ENCODE results near the gene TMEM245. TPM values are rescaled to one million over a fixed set of nuclear protein-coding genes. Genes with fewer than 3 reads are reported as not detected.

The TMEM245 gene
- total RNA-seq (2014; rRNA removed; shearing (Covaris generic)): 26.6 and 45.1 TPM in 2 replicates

GRCh38 chr9:109119439-109120203 lies at the start of gene TMEM245:
TSS of gene TMEM245 (minus strand) at chr9:109119947. CDS start at chr9:109119913, 34 bp downstream.
- peak; percentile 93 to 98 for DNase-seq (ENCODE audit: low read depth in 1 of 2, low spot score in 2 of 2)
- H3K27ac ChIP-seq: peak within 1 kb of the TSS; percentile 60
- peak within 1 kb of the TSS; percentile 98 for H3K4me3 ChIP-seq
- H3K27me3 ChIP-seq (replicated peaks): no peaks in the 10 kb centered on the region
- no peaks in the 10 kb centered on the region for H3K9me3 ChIP-seq (replicated peaks)
- peaks cover 24% of the 10 kb centered on the region for H3K4me1 ChIP-seq (replicated peaks)
- peaks cover 21% of the 10 kb centered on the region for H3K36me3 ChIP-seq

GRCh38 chr9:109168170-109168569 lies 48.4 kb upstream of the TMEM245 start:
- H3K9me3 ChIP-seq (replicated peaks): no peaks in the 10 kb centered on the region
- no peaks in the 10 kb centered on the region for H3K4me1 ChIP-seq (replicated peaks)
- no peak for DNase-seq (ENCODE audit: low read depth in 1 of 2, low spot score in 2 of 2)
- H3K36me3 ChIP-seq: no peaks in the 10 kb centered on the region
- H3K27ac ChIP-seq: no peak overlapping the region
- H3K4me3 ChIP-seq: no peak overlapping the region
- H3K27me3 ChIP-seq (replicated peaks): peaks cover 21% of the 10 kb centered on the region

- DNase-seq (ENCODE audit: low read depth in 1 of 2, low spot score in 2 of 2): no peak
- peaks cover 21% of the 10 kb centered on the region for H3K27me3 ChIP-seq (replicated peaks)
- no peaks in the 10 kb centered on the region for H3K4me1 ChIP-seq (replicated peaks)
- no peak overlapping the region for H3K4me3 ChIP-seq
- H3K36me3 ChIP-seq: no peaks in the 10 kb centered on the region
- no peaks in the 10 kb centered on the region for H3K9me3 ChIP-seq (replicated peaks)
- H3K27ac ChIP-seq: no peak overlapping the region
These were observed 48.0 kb upstream of the TMEM245 start for GRCh38 chr9:109167716-109168115.

GRCh38 chr9:109166771-109167601 lies 47.2 kb upstream of the TMEM245 start, which contains the start of gene FRRS1L:
TSS of gene FRRS1L (minus strand) at chr9:109167249. CDS start at chr9:109167138, 111 bp downstream.
- Histone ChIP-seq H3K27ac (no peak within 1 kb of the TSS), H3K4me3 (no peak within 1 kb of the TSS), H3K27me3 (replicated peaks) (peaks cover 21% of the 10 kb centered on the region), H3K9me3 (replicated peaks) (no peaks in the 10 kb centered on the region), H3K4me1 (replicated peaks) (no peaks in the 10 kb centered on the region), H3K36me3 (no peaks in the 10 kb centered on the region)
- no peak for DNase-seq (ENCODE audit: low read depth in 1 of 2, low spot score in 2 of 2)

- H3K27ac ChIP-seq: no peak overlapping the region
- no peaks in the 10 kb centered on the region for H3K4me1 ChIP-seq (replicated peaks)
- H3K4me3 ChIP-seq: no peak overlapping the region
- DNase-seq (ENCODE audit: low read depth in 1 of 2, low spot score in 2 of 2): no peak
- H3K36me3 ChIP-seq: no peaks in the 10 kb centered on the region
- peaks cover 21% of the 10 kb centered on the region for H3K27me3 ChIP-seq (replicated peaks)
- no peaks in the 10 kb centered on the region for H3K9me3 ChIP-seq (replicated peaks)
These were observed 46.5 kb upstream of the TMEM245 start for GRCh38 chr9:109166171-109166770.

GRCh38 chr9:109164042-109164441 lies 44.3 kb upstream of the TMEM245 start:
- Histone ChIP-seq H3K4me3 (no peak overlapping the region), H3K27me3 (replicated peaks) (peaks cover 21% of the 10 kb centered on the region)
- no peak for DNase-seq (ENCODE audit: low read depth in 1 of 2, low spot score in 2 of 2)

GRCh38 chr9:109163194-109163593 lies 43.4 kb upstream of the TMEM245 start:
- no peaks in the 10 kb centered on the region for H3K4me1 ChIP-seq (replicated peaks)
- no peak for DNase-seq (ENCODE audit: low read depth in 1 of 2, low spot score in 2 of 2)
- no peak overlapping the region for H3K27ac ChIP-seq
- peaks cover 18% of the 10 kb centered on the region for H3K27me3 ChIP-seq (replicated peaks)
- H3K9me3 ChIP-seq (replicated peaks): no peaks in the 10 kb centered on the region
- H3K4me3 ChIP-seq: no peak overlapping the region
- no peaks in the 10 kb centered on the region for H3K36me3 ChIP-seq

More at GRCh38 chr9:109164042-109164441, 44.3 kb upstream of the TMEM245 start:
- Histone ChIP-seq H3K4me1 (replicated peaks) (no peaks in the 10 kb centered on the region), H3K9me3 (replicated peaks) (no peaks in the 10 kb centered on the region), H3K27ac (no peak overlapping the region), H3K36me3 (no peaks in the 10 kb centered on the region)

GRCh38 chr9:109162677-109163076 lies 42.9 kb upstream of the TMEM245 start:
- H3K36me3 ChIP-seq: no peaks in the 10 kb centered on the region
- no peak for DNase-seq (ENCODE audit: low read depth in 1 of 2, low spot score in 2 of 2)
- H3K4me3 ChIP-seq: no peak overlapping the region
- H3K9me3 ChIP-seq (replicated peaks): no peaks in the 10 kb centered on the region
- peaks cover 16% of the 10 kb centered on the region for H3K27me3 ChIP-seq (replicated peaks)
- H3K27ac ChIP-seq: no peak overlapping the region
- no peaks in the 10 kb centered on the region for H3K4me1 ChIP-seq (replicated peaks)

- Histone ChIP-seq H3K27me3 (replicated peaks) (peaks cover 12% of the 10 kb centered on the region; the same call in 1 of the 2 replicates), H3K9me3 (replicated peaks) (no peaks in the 10 kb centered on the region), H3K4me1 (replicated peaks) (no peaks in the 10 kb centered on the region)
These were observed 41.7 kb upstream of the TMEM245 start for GRCh38 chr9:109161471-109161870.

GRCh38 chr9:109159583-109159982 lies 39.8 kb upstream of the TMEM245 start:
- Histone ChIP-seq H3K27ac (no peak overlapping the region), H3K36me3 (no peaks in the 10 kb centered on the region), H3K4me3 (no peak overlapping the region), H3K27me3 (replicated peaks) (peaks cover 4% of the 10 kb centered on the region; the same call in 1 of the 2 replicates), H3K4me1 (replicated peaks) (no peaks in the 10 kb centered on the region), H3K9me3 (replicated peaks) (no peaks in the 10 kb centered on the region)
- DNase-seq (ENCODE audit: low read depth in 1 of 2, low spot score in 2 of 2): no peak

More at GRCh38 chr9:109161471-109161870, 41.7 kb upstream of the TMEM245 start:
- Histone ChIP-seq H3K36me3 (no peaks in the 10 kb centered on the region), H3K4me3 (no peak overlapping the region), H3K27ac (no peak overlapping the region)
- no peak for DNase-seq (ENCODE audit: low read depth in 1 of 2, low spot score in 2 of 2)

GRCh38 chr9:109158651-109159050 lies 38.9 kb upstream of the TMEM245 start:
- DNase-seq (ENCODE audit: low read depth in 1 of 2, low spot score in 2 of 2): no peak
- Histone ChIP-seq H3K9me3 (replicated peaks) (no peaks in the 10 kb centered on the region), H3K4me3 (no peak overlapping the region)

GRCh38 chr9:109156708-109157107 lies 37.0 kb upstream of the TMEM245 start:
- no peaks in the 10 kb centered on the region for H3K9me3 ChIP-seq (replicated peaks)
- no peak for DNase-seq (ENCODE audit: low read depth in 1 of 2, low spot score in 2 of 2)
- no peaks in the 10 kb centered on the region for H3K4me1 ChIP-seq (replicated peaks)
- no peaks in the 10 kb centered on the region for H3K36me3 ChIP-seq
- H3K27ac ChIP-seq: no peak overlapping the region
- no peak overlapping the region for H3K4me3 ChIP-seq
- H3K27me3 ChIP-seq (replicated peaks): peaks cover 4% of the 10 kb centered on the region; the same call in 1 of the 2 replicates

More at GRCh38 chr9:109158651-109159050, 38.9 kb upstream of the TMEM245 start:
- H3K27me3 ChIP-seq (replicated peaks): peaks cover 4% of the 10 kb centered on the region; the same call in 1 of the 2 replicates
- no peaks in the 10 kb centered on the region for H3K36me3 ChIP-seq
- H3K27ac ChIP-seq: no peak overlapping the region
- no peaks in the 10 kb centered on the region for H3K4me1 ChIP-seq (replicated peaks)

- H3K27ac ChIP-seq: no peak overlapping the region
- H3K9me3 ChIP-seq (replicated peaks): no peaks in the 10 kb centered on the region
- no peak overlapping the region for H3K4me3 ChIP-seq
- H3K36me3 ChIP-seq: no peaks in the 10 kb centered on the region
- no peak for DNase-seq (ENCODE audit: low read depth in 1 of 2, low spot score in 2 of 2)
- H3K27me3 ChIP-seq (replicated peaks): no peaks in the 10 kb centered on the region
- H3K4me1 ChIP-seq (replicated peaks): no peaks in the 10 kb centered on the region
These were observed 31.3 kb upstream of the TMEM245 start for GRCh38 chr9:109150925-109151545.
